Daoy (cell line): ENCODE data around the gene C5orf47. TPM values are rescaled to one million over a fixed set of nuclear protein-coding genes. Genes with fewer than 3 reads are reported as not detected.

ENCODE experiments used
- DNase-seq: peaks from one replicate; pipeline ENCODE4 v3.0.0-alpha.2; 2015; ENCODE audit warnings: low read depth
- total RNA-seq: library from RNA; depleted of rRNA; stranded (reverse); fragments of >200 nt; shearing (Covaris generic); gene quantifications from 2 replicates; pipeline ENCODE4 v1.2.3, GENCODE V29; 2014

The C5orf47 gene
- total RNA-seq, 1 experiment from 2014 or later = not detected

DNA sequence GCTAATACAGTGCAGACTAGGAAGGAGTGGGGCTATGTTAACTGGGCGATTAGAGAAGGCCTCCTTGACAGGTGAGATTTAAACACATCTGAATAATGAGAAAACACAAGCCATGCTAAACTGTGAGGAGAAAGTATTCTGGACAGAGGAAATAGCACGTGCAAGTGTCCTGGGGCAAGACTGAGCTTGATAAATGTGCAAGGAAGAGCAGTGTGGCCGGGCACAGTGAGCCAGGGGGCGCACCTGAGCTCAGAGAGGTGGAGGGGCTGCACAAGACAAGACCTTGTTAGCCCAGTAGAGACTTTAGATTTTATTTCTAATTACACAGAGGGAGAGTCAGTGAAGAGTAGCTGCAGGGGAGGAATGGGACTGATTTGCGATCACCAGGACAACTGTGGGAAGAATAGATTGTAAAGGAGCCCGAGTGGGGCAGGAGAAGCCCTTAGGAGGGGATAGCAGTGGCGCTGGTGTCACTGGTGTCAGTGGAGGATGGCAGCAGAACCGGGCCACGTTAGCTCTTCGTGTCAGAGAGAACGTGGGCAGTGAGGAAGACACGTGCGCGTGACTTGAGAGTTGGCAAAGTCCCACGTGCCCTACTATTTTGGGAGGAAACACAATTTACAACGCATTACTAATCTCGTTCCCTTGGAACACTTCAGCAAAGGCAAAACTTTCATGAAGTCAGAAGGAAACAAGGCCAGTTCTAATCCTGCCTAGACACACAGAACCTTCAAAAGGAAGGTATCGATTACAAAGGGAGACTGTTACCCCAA is 17.9 kb upstream of the C5orf47 start:
- no peak for DNase-seq

DNA sequence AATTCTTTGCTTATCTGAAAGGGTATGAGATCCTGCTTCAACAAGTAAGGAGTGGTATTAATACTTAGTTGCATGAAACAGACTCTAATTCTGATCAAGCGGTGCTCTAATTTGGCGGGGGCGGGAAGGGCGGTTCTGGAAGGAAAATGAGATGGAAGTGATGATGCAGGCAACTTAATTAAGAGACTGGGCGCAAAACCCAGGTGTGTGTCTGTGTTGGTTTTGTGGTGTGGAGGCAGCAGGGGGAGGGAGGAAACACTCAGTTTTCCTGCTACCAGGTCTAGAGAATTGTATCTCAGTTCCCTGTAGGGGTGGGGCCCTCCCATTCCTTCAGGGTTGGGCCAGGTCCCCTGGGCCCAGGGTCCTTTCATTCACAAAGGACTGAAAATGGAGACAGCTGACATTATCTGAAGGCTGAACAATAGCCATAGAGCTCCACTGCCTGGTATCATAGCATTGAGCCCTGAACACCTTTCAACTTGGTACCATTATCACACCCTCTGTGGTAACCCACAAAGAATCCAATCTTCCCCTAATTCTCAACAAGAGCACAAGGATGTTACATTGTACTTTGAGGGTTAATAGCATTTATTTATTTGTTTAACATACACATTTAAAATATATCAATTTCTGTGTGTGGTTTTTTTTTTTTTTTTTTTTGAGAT is 17.2 kb upstream of the C5orf47 start:
- DNase-seq = no peak

GRCh38 chr5:173972607-173972924 is 16.4 kb upstream of the C5orf47 start:
- no peak for DNase-seq

- DNase-seq = peak; percentile 84
Observed at GRCh38 chr5:173972925-173973615, 15.9 kb upstream of the C5orf47 start.

GRCh38 chr5:173973616-173973969 is 15.4 kb upstream of the C5orf47 start:
- no peak for DNase-seq

GRCh38 chr5:173974688-173975239 is 14.2 kb upstream of the C5orf47 start:
- DNase-seq = no peak

DNA sequence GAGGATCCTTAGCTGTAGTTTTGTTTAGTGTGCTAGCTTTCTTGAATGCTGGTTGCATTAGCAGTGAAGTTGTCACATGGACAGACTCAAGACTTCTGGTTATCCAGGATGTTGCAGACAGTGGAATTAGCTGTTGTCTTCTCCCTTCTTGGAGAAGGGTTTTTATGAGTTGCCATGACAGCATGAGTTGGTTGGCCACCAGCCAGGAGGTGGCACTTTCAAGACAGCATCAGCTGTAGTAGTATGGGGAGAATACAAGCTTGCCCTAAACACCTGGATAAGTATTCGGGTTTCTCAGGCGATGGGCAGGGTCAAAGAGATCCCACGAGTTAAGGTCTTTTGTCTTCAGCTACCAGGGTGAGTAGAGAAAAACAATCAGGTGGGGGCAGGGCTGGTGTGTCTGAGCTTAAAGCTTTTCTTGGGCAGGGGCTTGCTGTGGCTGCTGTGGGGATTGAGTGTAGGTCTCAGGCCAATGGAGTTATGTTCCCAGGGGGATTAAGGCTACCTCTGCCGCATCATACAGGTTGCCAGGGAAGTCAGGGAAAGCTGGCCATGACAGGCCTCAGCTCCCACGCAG is 7.7 kb upstream of the C5orf47 start:
- DNase-seq = no peak

- DNase-seq = no peak
Observed at GRCh38 chr5:173984218-173984617, 4.8 kb upstream of the C5orf47 start.

DNA sequence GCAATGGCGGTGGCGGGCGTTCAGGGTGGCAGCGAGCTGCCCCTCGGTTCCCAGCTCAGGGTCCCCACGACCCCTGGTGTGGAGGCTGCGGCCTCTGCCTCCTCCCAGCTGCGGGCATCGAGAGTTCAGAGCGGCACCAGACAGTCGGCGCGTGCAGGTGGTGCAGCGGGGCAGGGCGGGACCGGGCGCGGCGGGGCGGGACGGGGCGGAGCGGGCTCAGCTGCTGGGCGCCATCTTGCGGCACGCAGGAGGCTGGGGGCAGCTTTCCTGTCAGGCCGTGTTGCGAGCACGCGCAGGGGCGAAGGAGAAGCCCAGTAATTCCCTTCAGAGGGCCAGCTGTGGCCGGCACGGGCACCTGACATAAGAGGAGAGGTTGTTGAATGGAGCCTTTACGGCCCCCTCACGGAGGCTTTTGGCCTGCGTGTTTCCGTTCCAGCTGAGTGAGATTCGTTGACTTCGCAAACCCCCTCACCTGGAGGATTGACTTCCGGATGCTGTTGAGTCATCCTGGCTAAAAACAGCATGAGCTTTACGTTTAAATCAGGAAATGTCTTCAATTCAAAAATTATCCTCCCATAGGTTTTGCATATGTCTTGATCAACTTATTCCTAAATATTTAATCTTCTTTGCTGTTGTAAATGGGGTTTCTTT is 587 bp downstream of the C5orf47 start:
- no peak for DNase-seq

- peak; percentile 35 for DNase-seq
Observed at GRCh38 chr5:173997331-173997730, 8.4 kb downstream of the C5orf47 start.

DNA sequence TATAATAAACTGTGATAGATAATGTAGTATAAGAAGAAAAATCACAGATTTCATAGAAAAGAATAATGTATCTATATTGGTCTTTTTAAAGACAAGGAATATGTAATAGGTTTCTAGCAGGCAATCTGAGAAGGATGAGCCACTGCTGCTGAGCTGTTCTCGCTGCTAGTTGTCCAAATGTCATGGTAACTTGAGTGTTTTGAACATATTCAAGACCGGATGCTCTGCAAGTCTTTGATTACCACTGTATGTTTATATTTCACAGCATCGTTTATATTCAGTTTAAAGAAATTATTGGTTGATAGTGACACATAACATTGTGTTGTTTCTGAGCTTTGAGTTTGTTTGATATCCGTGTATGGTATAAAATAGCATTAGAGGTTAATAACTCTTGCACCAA is 9.6 kb downstream of the C5orf47 start:
- no peak for DNase-seq

- DNase-seq = no peak
Observed at GRCh38 chr5:174000076-174000475, 11.1 kb downstream of the C5orf47 start.

- no peak for DNase-seq
Observed at GRCh38 chr5:174003795-174004194, 14.8 kb downstream of the C5orf47 start.

DNA sequence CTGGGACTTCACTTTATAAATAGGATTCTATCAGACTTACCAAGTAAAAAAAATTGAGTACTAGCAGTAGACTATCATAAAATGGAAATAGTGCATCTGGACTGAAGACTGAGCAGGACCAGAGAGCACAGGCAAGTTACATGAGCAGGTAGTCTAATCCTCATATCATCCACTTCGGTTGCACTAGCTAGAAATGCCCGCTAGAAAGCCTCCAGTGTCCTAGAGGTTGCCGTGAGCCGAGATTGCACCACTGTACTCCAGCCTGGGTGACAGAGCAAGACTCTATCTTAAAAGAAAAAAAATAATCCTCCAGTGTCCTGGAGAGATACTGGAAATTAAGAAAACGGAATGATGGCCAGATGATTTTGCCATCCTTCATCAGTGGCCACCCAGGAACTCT is 20.0 kb downstream of the C5orf47 start:
- no peak for DNase-seq

DNA sequence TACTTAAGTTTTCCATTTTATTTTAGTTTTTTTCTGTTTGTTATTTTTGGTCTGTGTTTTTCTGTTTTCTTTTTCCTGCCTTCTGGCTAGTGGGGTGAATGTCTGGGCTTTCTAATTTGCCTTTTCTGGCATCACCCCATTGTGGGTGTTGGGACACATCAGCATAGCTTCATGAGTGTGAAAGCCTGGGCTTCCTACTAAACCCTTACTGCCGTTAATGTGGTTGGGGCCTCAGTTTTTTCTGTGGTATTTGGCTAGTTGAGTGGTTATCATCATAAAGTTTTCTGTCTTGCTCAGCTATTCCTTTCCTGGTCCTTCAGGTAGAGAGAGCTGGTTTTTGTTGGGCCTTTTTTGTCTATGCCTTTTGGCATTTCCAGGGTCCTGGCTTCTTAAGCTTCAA is 21.4 kb downstream of the C5orf47 start:
- DNase-seq = no peak

DNA sequence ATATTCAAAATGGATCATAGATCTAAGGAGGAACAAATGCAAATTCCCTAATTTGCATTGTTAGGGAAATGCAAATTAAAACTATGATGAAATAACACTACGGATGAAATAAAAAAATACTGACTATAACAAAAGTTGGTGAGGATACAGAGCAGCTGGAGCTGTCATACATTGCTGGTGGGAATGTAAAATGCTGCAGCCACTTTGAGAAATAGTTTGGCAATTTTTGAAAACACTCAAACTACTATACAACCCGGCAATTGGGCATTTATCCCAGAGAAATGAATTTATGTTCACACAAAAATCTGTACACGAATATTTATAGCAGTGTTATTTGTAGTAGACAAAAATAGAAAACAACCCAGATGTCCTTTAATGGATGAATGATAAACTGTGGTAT is 22.5 kb downstream of the C5orf47 start:
- DNase-seq = no peak

- peak; percentile 76 for DNase-seq
Observed at GRCh38 chr5:174020069-174020927, 31.3 kb downstream of the C5orf47 start.

GRCh38 chr5:174020928-174021304 is 31.9 kb downstream of the C5orf47 start:
- no peak for DNase-seq

GRCh38 chr5:174022384-174023095 is 33.6 kb downstream of the C5orf47 start:
- no peak for DNase-seq

- no peak for DNase-seq
Observed at GRCh38 chr5:174030286-174030685, 41.3 kb downstream of the C5orf47 start.
